Putamen (tissue), 1 donor: ENCODE measurements around the gene ERCC1.

Source experiments
- DNase-seq: peaks from one replicate; pipeline ENCODE4 v3.0.0-alpha.2; 2016; ENCODE audit warnings: low spot score

The ERCC1 gene

GRCh38 chr19:45405435-45406225, 18.1 kb downstream of the ERCC1 start:
- DNase-seq: peak; percentile 80

- DNase-seq: no peak
These were observed 18.9 kb downstream of the ERCC1 start, which contains the start of gene PPP1R13L for GRCh38 chr19:45404557-45405434. Gene PPP1R13L, minus strand, starts transcription at chr19:45405069. Its CDS starts 6,751 bp downstream, at chr19:45398318.

GRCh38 chr19:45403781-45404556, 19.7 kb downstream of the ERCC1 start:
- DNase-seq: no peak

- DNase-seq: no peak
These were observed 20.4 kb downstream of the ERCC1 start for GRCh38 chr19:45403272-45403671.

GRCh38 chr19:45402298-45403061, 21.2 kb downstream of the ERCC1 start:
- DNase-seq: no peak

GRCh38 chr19:45401815-45402214, 21.9 kb downstream of the ERCC1 start:
- no peak for DNase-seq

GRCh38 chr19:45400192-45400591, 23.5 kb downstream of the ERCC1 start:
- DNase-seq: no peak

GRCh38 chr19:45395821-45396617, 27.7 kb downstream of the ERCC1 start:
- no peak for DNase-seq

- no peak for DNase-seq
These were observed 31.6 kb downstream of the ERCC1 start for GRCh38 chr19:45391871-45392665.

- no peak for DNase-seq
These were observed 32.4 kb downstream of the ERCC1 start for GRCh38 chr19:45391346-45391745.

- no peak for DNase-seq
These were observed 38.1 kb downstream of the ERCC1 start for GRCh38 chr19:45385392-45386221.

- no peak for DNase-seq
These were observed 41.3 kb downstream of the ERCC1 start for GRCh38 chr19:45382426-45382825.

GRCh38 chr19:45380107-45380506, 43.6 kb downstream of the ERCC1 start:
- peak; percentile 66 for DNase-seq

GRCh38 chr19:45376045-45376724, 47.5 kb downstream of the ERCC1 start:
- DNase-seq: no peak

GRCh38 chr19:45370410-45371204, 53.1 kb downstream of the ERCC1 start, which contains the start of gene ERCC2:
Gene ERCC2, minus strand, starts transcription at chr19:45370573. Its CDS starts 33 bp downstream, at chr19:45370540.
- peak; percentile 98 for DNase-seq

GRCh38 chr19:45368737-45369340, 54.9 kb downstream of the ERCC1 start:
- DNase-seq: no peak

- DNase-seq: no peak
These were observed 55.6 kb downstream of the ERCC1 start for GRCh38 chr19:45368127-45368526.
